LoVo (cell line): ENCODE measurements around the gene HDAC11.
A peak's percentile ranks its signal among the peaks of the same experiment; 100 is the strongest.
"Not testable (repeated sequence)": the region's sequence is repeated elsewhere in the genome, so short reads cannot be mapped to it uniquely, and the experiment has no call there.

Experiments used
- DNase-seq: peaks from one replicate; pipeline ENCODE4 v3.0.0-alpha.2; 2016; ENCODE audit warnings: low spot score

HDAC11 gene, protein sequence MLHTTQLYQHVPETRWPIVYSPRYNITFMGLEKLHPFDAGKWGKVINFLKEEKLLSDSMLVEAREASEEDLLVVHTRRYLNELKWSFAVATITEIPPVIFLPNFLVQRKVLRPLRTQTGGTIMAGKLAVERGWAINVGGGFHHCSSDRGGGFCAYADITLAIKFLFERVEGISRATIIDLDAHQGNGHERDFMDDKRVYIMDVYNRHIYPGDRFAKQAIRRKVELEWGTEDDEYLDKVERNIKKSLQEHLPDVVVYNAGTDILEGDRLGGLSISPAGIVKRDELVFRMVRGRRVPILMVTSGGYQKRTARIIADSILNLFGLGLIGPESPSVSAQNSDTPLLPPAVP

GRCh38 chr3:13479582-13480339 lies at the start of gene HDAC11:
TSS of gene HDAC11 (plus strand) at chr3:13480306. CDS start at chr3:13480348, 42 bp downstream.
- peak; percentile 98 for DNase-seq

GRCh38 chr3:13430411-13430875 lies 49.7 kb upstream of the HDAC11 start:
- not testable (repeated sequence) for DNase-seq

- DNase-seq, result no peak
These were observed 48.0 kb upstream of the HDAC11 start for GRCh38 chr3:13432093-13432492.

DNA sequence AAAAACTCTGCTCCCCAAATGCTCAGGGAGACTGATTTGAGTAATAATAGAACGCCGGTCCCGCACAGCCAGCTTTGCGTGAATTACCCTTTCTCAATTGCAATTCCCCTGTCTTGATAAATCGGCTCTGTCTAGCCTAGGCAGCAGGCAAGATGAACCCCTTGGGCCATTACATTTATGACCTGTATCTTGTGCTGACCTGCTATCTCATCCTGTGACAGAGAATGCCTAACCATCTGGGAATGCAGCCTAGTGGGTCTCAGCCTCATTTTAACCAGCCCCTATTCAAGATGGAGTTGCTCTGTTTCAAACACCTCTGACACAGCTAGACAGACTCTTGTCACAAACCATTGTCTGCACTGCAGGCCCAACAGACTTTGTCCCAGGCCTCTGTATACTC lies 46.2 kb upstream of the HDAC11 start:
- no peak for DNase-seq

- not testable (repeated sequence) for DNase-seq
These were observed 43.9 kb upstream of the HDAC11 start for GRCh38 chr3:13436213-13436612.

DNA sequence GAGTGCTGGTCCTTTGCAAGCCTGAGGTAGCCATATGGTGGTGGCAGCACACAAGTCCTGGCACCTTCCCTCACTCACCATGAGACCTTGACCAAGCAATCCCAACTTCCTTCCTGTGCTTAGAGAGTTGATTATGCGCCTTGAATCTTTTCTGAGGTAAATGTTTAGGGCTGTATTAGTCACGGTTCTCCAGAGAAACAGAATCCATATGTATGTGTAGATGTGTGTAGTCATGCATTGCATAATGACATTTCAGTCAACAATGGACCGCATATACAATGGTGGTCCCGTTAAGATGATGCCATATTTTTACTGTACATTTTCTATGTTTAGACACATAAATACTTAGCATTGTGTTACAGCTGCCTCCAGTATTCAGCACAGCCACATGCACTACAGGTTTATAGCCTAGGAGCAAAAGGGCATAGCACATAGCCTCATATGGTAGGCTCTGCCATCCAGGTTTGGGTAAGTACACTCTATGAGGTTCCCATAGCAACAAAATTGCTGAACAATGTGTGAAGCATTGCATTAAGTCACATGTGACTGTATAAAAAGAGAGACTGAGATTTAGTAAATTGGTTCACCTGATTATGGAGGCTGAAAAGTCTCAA lies 39.8 kb upstream of the HDAC11 start:
- no peak for DNase-seq

- DNase-seq, result not testable (repeated sequence)
These were observed 37.2 kb upstream of the HDAC11 start for GRCh38 chr3:13442882-13443281.

GRCh38 chr3:13451301-13451673 lies 28.8 kb upstream of the HDAC11 start:
- no peak for DNase-seq

DNA sequence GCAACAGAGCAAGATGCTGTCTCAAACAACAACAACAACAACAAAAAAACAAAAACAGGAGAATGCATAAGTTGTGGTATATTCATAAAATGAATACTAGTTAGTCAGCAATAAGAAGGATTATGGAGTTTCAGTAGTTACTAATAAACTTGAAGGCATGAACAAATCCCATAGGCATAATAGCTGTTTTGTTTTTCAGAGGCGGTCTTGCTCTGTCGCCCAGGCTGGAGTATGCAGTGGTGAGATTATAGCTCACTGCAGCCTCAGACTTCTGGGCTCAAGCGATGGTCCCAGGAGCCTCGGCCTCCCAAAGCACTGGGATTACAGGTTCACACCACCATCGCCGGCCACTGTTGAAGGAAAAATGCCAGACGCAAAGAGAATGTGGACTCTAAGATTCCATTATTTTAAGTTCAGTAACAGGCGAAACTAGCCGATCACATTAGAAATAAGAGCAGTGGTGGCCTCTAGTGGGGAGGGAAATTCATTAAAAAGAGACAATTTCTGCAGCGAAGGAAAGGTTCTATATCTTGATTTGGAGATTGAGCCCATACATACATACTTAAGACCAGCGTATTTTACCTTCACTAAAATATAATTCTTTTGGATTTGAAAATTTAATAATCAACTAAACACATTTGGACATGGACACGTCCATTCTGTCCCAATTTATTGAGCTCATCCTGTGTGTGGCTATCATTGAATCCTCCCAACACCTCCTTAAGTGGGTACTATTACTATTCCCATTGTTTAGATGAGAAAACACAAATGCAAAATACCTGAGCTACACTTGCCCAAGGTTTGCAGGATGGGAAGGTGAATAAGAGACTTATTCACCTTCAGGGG lies 27.4 kb upstream of the HDAC11 start:
- DNase-seq, result peak; percentile 60

GRCh38 chr3:13455644-13456043 lies 24.5 kb upstream of the HDAC11 start:
- DNase-seq, result no peak

GRCh38 chr3:13457593-13457992 lies 22.5 kb upstream of the HDAC11 start:
- no peak for DNase-seq

GRCh38 chr3:13459605-13460340 lies 20.3 kb upstream of the HDAC11 start:
- no peak for DNase-seq

GRCh38 chr3:13460341-13460736 lies 19.8 kb upstream of the HDAC11 start:
- DNase-seq, result no peak

DNA sequence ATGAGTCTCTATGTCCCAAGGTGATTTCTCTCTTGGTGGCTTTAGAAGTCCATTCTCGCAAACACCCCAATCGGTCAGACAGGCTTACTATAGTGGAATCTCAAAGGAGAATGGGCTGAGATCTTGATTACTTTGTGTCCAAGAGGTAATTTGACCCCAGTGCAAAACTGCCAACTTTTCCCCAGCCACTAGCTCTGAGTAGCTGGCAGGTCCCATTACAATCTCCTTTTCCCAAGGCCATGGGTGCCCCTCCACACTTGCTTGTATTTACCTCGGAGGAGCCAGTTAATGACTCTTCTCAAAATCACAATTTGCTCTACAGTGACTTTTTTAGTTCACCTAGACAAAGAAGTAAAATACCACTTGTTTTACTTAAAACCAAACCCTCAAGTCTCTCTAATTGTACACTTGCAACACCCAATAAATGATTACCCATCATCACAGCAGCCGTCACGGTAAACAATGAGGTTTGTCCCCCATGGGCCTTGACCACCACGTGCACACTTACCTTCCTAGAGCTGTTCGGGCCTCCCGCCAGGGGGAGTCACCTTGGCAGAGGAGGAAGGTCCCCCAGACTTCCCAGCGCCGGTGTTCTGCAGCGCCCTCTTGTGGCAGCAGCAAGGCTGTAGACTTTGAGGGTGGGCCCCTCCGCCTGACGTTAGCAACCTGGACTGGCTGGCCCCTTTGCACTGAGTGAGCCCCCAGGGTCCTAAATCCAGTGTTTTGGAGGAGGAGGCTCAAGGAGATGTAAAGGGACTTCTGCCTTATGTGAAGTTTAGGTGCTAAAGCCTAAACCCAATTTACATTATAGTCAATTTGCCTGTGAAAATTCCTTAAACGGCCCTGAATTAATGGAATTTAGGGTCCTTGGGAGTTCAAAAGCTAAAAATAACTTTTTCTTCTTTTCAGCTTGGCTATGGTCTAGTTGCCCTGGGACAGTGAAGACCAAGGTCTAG lies 18.7 kb upstream of the HDAC11 start:
- peak; percentile 55 for DNase-seq

DNA sequence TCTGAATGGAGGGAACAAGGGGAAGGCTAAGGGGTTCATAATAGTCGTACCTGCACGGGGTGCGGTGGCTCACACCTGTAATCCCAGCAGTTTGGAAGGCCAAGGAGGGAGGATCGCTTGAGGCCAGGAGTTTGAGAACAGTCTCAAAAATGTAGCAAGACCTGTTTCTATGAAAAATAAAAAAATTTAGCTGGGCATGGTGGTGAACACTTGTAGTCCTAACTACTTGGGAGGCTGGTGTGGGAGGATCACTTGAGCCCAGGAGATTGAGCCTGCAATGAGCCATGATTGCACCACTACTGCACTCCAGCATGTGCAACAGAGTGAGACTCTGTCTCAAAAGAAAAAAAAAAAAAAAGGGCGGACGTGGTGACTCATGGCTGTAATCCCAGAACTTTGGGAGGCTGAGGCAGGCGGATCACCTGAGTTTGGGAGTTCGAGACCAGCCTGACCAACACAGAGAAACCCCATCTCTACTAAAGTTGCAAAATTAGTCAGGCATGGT lies 17.9 kb upstream of the HDAC11 start:
- no peak for DNase-seq

DNA sequence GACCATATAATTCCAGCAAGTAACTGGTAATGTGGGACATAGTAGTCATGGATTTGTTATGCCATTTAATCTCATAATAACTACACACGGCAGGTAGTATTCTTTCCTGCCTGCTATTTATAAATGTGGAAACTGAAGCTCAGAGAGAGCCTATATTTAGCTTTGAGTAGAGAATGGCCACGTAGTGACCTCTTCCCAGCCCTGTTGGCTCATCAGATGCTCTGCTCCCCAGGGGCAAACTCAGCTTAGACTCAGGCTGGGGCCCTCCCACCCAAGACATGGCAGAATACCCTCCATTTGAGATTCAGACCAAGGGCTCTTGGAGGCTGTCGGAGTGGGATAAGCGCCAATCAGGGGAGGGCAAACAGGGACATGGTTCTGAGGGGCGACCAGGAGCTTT lies 17.3 kb upstream of the HDAC11 start:
- no peak for DNase-seq

DNA sequence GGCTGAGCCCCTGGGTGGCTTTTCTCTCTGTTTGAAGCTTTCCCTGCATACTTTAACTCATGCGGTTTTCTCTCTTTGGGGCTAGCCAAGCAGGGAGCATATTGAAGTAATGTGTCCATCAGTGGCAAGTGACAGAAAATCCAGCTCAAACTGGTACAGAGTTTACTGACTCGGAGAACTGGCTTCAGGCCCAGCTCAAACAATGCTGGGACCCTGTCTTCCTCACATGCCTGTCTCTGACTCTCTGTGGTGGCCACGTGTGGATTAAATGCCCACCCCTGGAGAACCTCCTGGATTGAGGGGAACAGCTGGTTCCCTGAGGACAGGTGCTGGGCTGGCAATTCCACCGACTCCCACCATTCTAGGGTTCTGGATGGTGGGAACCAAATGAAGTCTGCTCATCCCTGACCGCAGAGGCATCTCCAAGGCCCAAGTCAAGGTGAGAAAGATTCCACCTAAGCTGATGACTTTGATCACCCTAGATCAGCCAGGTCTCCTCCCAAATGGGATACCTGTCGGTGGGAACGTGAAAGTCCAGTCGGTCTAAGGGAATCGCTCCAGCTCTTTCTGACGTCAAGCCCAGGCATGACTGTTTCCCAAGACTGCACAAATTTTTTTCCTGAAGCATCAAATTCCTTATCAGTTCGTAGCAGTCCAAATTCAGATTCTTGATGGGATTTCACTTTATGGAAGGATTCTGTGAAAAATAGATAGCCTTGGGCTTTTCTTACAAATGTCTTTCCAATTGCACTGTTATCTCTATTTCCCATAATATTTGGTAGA lies 16.3 kb upstream of the HDAC11 start:
- no peak for DNase-seq

DNA sequence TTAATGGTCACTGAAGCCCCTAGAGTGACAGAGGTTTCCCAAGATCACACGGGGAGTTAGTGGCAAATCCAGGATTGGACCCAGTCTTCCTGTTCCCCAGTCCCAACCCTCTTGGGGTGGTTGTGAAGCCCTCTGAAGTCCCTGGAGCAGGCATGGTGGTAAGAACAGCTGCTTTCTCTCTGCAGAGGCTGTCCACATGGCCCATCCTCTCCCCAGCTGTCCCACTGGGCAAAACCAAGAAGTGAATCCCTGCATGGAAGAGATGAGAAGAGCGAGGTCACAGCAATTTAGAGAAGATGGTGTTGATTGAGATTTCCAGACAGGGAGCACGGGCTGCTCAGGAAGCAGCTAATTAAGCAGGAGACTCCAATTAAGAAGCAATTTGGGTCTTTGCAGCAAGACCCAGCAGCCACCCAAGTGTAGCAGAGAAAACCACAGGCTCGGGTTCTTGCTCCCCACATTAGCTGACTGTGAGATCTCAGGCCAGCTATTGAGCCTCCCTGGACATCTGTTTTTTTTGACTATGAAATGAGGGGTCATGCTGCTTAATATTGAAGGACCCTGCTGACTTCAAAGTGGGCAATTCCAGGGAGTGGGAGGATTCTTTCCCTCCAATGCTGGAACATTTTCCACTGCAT lies 14.8 kb upstream of the HDAC11 start:
- no peak for DNase-seq

DNA sequence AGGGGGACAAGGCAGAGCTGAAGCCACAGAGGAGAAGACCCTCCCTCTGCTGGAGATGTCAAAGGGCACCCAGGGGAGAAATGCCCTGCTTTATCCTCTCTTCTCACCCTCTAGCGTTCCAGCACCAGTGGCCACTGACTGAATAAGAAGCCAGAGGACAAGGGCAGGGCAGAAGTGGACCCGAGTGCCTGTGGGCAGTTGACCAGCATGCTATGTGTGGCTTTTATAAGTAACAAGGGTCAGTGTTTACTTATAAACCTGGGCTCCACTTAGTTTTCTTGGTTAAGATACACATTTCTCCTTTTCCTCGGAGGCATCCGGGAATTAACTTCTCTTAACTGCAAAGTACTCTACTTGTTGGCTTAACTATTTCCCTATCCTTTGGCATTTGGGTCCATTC lies 13.3 kb upstream of the HDAC11 start:
- DNase-seq, result no peak
